Endodermal cell (in vitro differentiated cells): ENCODE measurements around the gene CXCL1. TPM values are rescaled to one million over a fixed set of nuclear protein-coding genes. Genes with fewer than 3 reads are reported as not detected.

ENCODE experiments used
- DNase-seq: peaks from one replicate; pipeline ENCODE4 v3.0.0-alpha.2; 2017
- H3K27ac ChIP-seq: 2 replicates; pipeline ENCODE4 v1.5.1; 2013; ENCODE audit warnings: mild to moderate bottlenecking, low read depth, low read length, moderate library complexity
- H3K27me3 ChIP-seq: 2 replicates; pipeline ENCODE4 v1.6.1; 2013; ENCODE audit warnings: mild to moderate bottlenecking, low read length, moderate library complexity; ENCODE audit not compliant: insufficient read depth, control insufficient read depth, poor library complexity, severe bottlenecking
- H3K36me3 ChIP-seq: 2 replicates; pipeline ENCODE4 v1.7.0; 2013; ENCODE audit warnings: mild to moderate bottlenecking, low read length, moderate library complexity; ENCODE audit not compliant: control insufficient read depth, insufficient read depth
- H3K4me1 ChIP-seq: one replicate; pipeline ENCODE4 v1.7.0; 2013; ENCODE audit warnings: low read length; ENCODE audit not compliant: control insufficient read depth, insufficient read depth
- H3K4me3 ChIP-seq: 2 replicates; pipeline ENCODE4 v1.5.1; 2013; ENCODE audit warnings: mild to moderate bottlenecking, low read length, moderate library complexity
- H3K9ac ChIP-seq: 2 replicates; pipeline ENCODE4 v1.6.1; 2013; ENCODE audit warnings: mild to moderate bottlenecking, low read length, moderate library complexity; ENCODE audit not compliant: poor library complexity, severe bottlenecking; ENCODE audit errors: extremely low read depth
- H3K9me3 ChIP-seq: 2 replicates; pipeline ENCODE4 v1.6.1; 2013; ENCODE audit warnings: mild to moderate bottlenecking, low read length, moderate library complexity; ENCODE audit not compliant: control insufficient read depth
- H3K27ac Mint-ChIP-seq: 2 replicates; pipeline ENCODE4 v1.8.0; 2020; ENCODE audit warnings: mixed read lengths
- H3K27me3 Mint-ChIP-seq: 2 replicates; pipeline ENCODE4 v1.8.0; 2021; ENCODE audit warnings: mild to moderate bottlenecking, mixed read lengths; ENCODE audit not compliant: insufficient read depth
- H3K36me3 Mint-ChIP-seq: 2 replicates; pipeline ENCODE4 v1.8.0; 2020; ENCODE audit warnings: low read depth, mixed read lengths
- H3K4me1 Mint-ChIP-seq: 2 replicates; pipeline ENCODE4 v1.8.0; 2020; ENCODE audit warnings: mixed read lengths
- H3K4me3 Mint-ChIP-seq: 2 replicates; pipeline ENCODE4 v1.8.0; 2020; ENCODE audit warnings: mild to moderate bottlenecking, moderate library complexity, mixed read lengths
- H3K9me3 Mint-ChIP-seq: 2 replicates; pipeline ENCODE4 v1.8.0; 2020; ENCODE audit warnings: mild to moderate bottlenecking, mixed read lengths
- CTCF ChIP-seq: fragments of 200-600 bp; sonication (generic); conservative IDR thresholded peaks from 2 replicates; pipeline ENCODE4 v1.5.0; 2021; ENCODE audit warnings: antibody characterized with exemption, mild to moderate bottlenecking
- WGBS, 2 experiments: methylation state at CpG; one replicate each; pipeline versions ENCODE4 v1.1.5 to v1.1.7; 2013; ENCODE audit warnings: missing lambda C conversion rate in 2 of 2, mixed read lengths in 1 of 2; ENCODE audit not compliant: insufficient coverage in 1 of 2, insufficient read length in 1 of 2; 5-methylcytosine and 5-hydroxymethylcytosine counted together
- total RNA-seq, 2 donors: library from RNA; stranded (reverse); fragmentation: NEBNext Ultra II Directional in 1 of 2; extraction: Animal tissue kit (Norgen Biotek cat#: 25700) in 1 of 2; gene quantifications; 2 replicates in 1 of 2; 3 replicates in 1 of 2; pipeline ENCODE4 v1.2.1, GENCODE V29; 2021

The CXCL1 gene
- total RNA-seq, 2 donors from 2014 or later: 0.24 TPM; not detected in 1

GRCh38 chr4:73885574-73886267 is 16.5 kb downstream of the CXCL1 start:
- H3K27me3 ChIP-seq: no peaks in the 10 kb centered on the region
- H3K27ac ChIP-seq: no peak overlapping the region
- WGBS, 2 experiments: 87 to 97% methylated on average over 3 to 4 of the region's 4 CpGs
- Mint-ChIP-seq H3K27me3 (no peaks in the 10 kb centered on the region), H3K4me1 (no peaks in the 10 kb centered on the region), H3K4me3 (no peak overlapping the region), H3K9me3 (no peaks in the 10 kb centered on the region), H3K27ac (no peak overlapping the region), H3K36me3 (no peaks in the 10 kb centered on the region)
- H3K4me3 ChIP-seq: no peak overlapping the region
- no peak for DNase-seq
- no peaks in the 10 kb centered on the region for H3K9me3 ChIP-seq
- H3K4me1 ChIP-seq: no peaks in the 10 kb centered on the region
- H3K36me3 ChIP-seq: no peaks in the 10 kb centered on the region
- no peak overlapping the region for H3K9ac ChIP-seq
- no peak for TF ChIP-seq CTCF

- Histone ChIP-seq H3K4me1 (no peaks in the 10 kb centered on the region), H3K27me3 (no peaks in the 10 kb centered on the region), H3K27ac (no peak overlapping the region), H3K9me3 (no peaks in the 10 kb centered on the region), H3K4me3 (no peak overlapping the region), H3K36me3 (no peaks in the 10 kb centered on the region), H3K9ac (no peak overlapping the region)
- Mint-ChIP-seq H3K27me3 (no peaks in the 10 kb centered on the region), H3K36me3 (no peaks in the 10 kb centered on the region), H3K4me1 (peaks cover 5% of the 10 kb centered on the region), H3K9me3 (no peaks in the 10 kb centered on the region), H3K4me3 (no peak overlapping the region), H3K27ac (no peak overlapping the region)
- WGBS, 2 experiments: 95% methylated on average over 4 of the region's 4 CpGs; no CpG with 5 or more reads in 1 of the 2 experiments
- TF ChIP-seq CTCF: no peak
- DNase-seq: no peak
Observed at GRCh38 chr4:73891326-73891725, 22.1 kb downstream of the CXCL1 start.

GRCh38 chr4:73891739-73892405 is 22.7 kb downstream of the CXCL1 start:
- Mint-ChIP-seq H3K36me3 (no peaks in the 10 kb centered on the region), H3K9me3 (no peaks in the 10 kb centered on the region), H3K4me1 (peaks cover 5% of the 10 kb centered on the region), H3K4me3 (no peak overlapping the region), H3K27me3 (no peaks in the 10 kb centered on the region), H3K27ac (no peak overlapping the region)
- no peaks in the 10 kb centered on the region for H3K4me1 ChIP-seq
- DNase-seq: no peak
- H3K36me3 ChIP-seq: no peaks in the 10 kb centered on the region
- no peak for TF ChIP-seq CTCF
- no peak overlapping the region for H3K9ac ChIP-seq
- WGBS, 2 experiments: 82% methylated on average over 1 of the region's 1 CpG; no CpG with 5 or more reads in 1 of the 2 experiments
- no peak overlapping the region for H3K4me3 ChIP-seq
- H3K27me3 ChIP-seq: no peaks in the 10 kb centered on the region
- H3K27ac ChIP-seq: no peak overlapping the region
- H3K9me3 ChIP-seq: no peaks in the 10 kb centered on the region
